ENCODE measurements around the gene POLE.

POLE gene

DNA sequence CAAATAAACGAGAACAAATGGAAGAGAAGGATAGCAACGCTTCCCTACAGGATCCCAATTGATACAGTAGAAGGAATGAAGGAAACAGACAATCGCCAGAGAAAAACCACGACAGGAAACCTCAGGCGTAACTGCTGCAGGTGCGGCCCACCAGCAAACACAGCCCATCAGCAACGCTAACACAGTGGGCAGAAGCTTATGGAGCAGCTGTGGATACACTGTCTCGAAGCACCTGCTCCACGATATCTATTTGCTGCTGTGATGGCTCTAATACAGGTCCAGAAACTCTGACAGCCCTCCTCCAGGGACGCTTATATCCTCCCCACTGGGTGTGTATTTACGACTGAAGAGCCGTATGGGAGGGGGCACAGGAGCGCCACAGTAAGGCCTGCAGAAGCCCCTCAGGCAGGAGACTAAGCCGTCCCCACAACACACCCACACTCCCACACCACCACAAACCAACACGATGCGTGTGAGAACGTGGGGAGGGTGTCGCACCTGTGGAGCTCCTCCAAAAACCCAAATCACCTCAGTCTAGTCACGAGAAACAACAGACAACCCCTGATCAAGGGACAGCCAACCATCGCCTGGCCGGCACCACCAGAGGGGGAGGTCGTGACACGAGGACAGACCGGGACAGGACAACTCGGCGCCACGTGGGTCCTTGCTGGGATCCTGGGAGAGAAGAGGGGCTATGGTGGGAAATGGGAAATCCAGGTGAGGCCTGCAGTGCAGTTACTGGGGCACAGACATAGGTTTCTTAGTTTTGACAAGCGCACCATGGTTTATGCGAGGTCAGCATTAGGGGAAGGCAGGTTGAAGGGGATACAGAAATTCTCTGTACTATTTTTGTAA is 24.0 kb downstream of the POLE start:
- H3F3A ChIP-seq (ENCODE audit: low read depth): no peaks in the 10 kb centered on the region
- H2AFZ ChIP-seq (ENCODE audit: low read length): no peak overlapping the region
- H3K9me3 ChIP-seq (ENCODE audit: insufficient read depth, low read depth, low read length): no peaks in the 10 kb centered on the region
- H3K9me2 ChIP-seq (replicated peaks; ENCODE audit: low read depth, low read length): no peaks in the 10 kb centered on the region
- no peaks in the 10 kb centered on the region for H3K27me3 ChIP-seq (ENCODE audit: insufficient read depth, low read length, poor library complexity, severe bottlenecking)
- no peaks in the 10 kb centered on the region for H4K20me1 ChIP-seq (ENCODE audit: insufficient read depth, low read length, poor library complexity, severe bottlenecking)
- H3K79me2 ChIP-seq (ENCODE audit: insufficient read depth, low read length): peaks cover 14% of the 10 kb centered on the region; the same call in 1 of the 2 replicates
- H3K9ac ChIP-seq (ENCODE audit: low read depth, low read length, poor library complexity, severe bottlenecking): peak overlapping the region; percentile 70
- H3K4me2 ChIP-seq (ENCODE audit: low read depth, low read length, poor library complexity, severe bottlenecking): peak overlapping the region; percentile 61
- peaks cover 58% of the 10 kb centered on the region for H3K4me1 ChIP-seq (ENCODE audit: insufficient read depth, low read length, poor library complexity, severe bottlenecking)
- peak overlapping the region; percentile 53 for H3K4me3 ChIP-seq (ENCODE audit: low read length, poor library complexity, severe bottlenecking)
- H3K36me3 ChIP-seq (ENCODE audit: insufficient read depth, low read length): peaks cover 98% of the 10 kb centered on the region
- TF ChIP-seq, protein P1, sequence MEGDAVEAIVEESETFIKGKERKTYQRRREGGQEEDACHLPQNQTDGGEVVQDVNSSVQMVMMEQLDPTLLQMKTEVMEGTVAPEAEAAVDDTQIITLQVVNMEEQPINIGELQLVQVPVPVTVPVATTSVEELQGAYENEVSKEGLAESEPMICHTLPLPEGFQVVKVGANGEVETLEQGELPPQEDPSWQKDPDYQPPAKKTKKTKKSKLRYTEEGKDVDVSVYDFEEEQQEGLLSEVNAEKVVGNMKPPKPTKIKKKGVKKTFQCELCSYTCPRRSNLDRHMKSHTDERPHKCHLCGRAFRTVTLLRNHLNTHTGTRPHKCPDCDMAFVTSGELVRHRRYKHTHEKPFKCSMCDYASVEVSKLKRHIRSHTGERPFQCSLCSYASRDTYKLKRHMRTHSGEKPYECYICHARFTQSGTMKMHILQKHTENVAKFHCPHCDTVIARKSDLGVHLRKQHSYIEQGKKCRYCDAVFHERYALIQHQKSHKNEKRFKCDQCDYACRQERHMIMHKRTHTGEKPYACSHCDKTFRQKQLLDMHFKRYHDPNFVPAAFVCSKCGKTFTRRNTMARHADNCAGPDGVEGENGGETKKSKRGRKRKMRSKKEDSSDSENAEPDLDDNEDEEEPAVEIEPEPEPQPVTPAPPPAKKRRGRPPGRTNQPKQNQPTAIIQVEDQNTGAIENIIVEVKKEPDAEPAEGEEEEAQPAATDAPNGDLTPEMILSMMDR (conservative IDR thresholded peaks at IDR 0.05; ENCODE audit: low read length): no peak
- no peak for TF ChIP-seq EZH2phosphoT487 (IDR thresholded peaks at IDR 0.05; ENCODE audit: borderline replicate concordance)

- Histone ChIP-seq H3K79me2 (ENCODE audit: insufficient read depth, low read length) (peaks cover 14% of the 10 kb centered on the region; the same call in 1 of the 2 replicates), H4K20me1 (ENCODE audit: insufficient read depth, low read length, poor library complexity, severe bottlenecking) (no peaks in the 10 kb centered on the region), H3K4me2 (ENCODE audit: low read depth, low read length, poor library complexity, severe bottlenecking) (peak overlapping the region; percentile 61), H3K9me3 (ENCODE audit: insufficient read depth, low read depth, low read length) (no peaks in the 10 kb centered on the region), H3K4me1 (ENCODE audit: insufficient read depth, low read length, poor library complexity, severe bottlenecking) (peaks cover 58% of the 10 kb centered on the region), H3F3A (ENCODE audit: low read depth) (no peaks in the 10 kb centered on the region), H3K27me3 (ENCODE audit: insufficient read depth, low read length, poor library complexity, severe bottlenecking) (no peaks in the 10 kb centered on the region), H3K9ac (ENCODE audit: low read depth, low read length, poor library complexity, severe bottlenecking) (peak overlapping the region; percentile 70), H3K36me3 (ENCODE audit: insufficient read depth, low read length) (peaks cover 98% of the 10 kb centered on the region), H3K9me2 (replicated peaks; ENCODE audit: low read depth, low read length) (no peaks in the 10 kb centered on the region), H2AFZ (ENCODE audit: low read length) (no peak overlapping the region), H3K4me3 (ENCODE audit: low read length, poor library complexity, severe bottlenecking) (no peak overlapping the region)
- TF ChIP-seq, protein P1 (conservative IDR thresholded peaks at IDR 0.05; ENCODE audit: low read length): no peak
- TF ChIP-seq EZH2phosphoT487 (IDR thresholded peaks at IDR 0.05; ENCODE audit: borderline replicate concordance): no peak
Measured at GRCh38 chr12:132661972-132662371, 25.2 kb downstream of the POLE start.

DNA sequence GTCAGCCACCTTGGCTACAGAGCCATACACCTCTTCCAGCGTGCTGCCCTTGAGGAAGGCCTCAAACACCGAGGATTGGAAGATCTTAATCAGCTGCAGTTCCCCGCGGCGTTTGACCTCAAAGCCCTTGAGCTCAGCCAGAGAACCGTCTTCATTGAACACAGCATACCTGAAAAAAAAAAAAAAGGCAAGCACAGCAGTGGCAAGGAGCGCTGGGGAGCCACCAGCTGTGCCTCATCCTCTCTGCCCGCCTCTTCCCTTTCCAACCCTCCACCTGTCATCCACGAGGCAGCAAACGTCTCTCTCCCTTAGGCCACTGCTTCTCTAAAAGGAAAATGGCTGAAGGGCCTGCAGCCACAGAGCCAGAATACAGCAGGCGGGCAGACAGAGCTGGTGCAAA is 26.1 kb downstream of the POLE start:
- no peak overlapping the region for H3K4me3 ChIP-seq (ENCODE audit: low read length, poor library complexity, severe bottlenecking)
- no peaks in the 10 kb centered on the region for H3K9me2 ChIP-seq (replicated peaks; ENCODE audit: low read depth, low read length)
- H2AFZ ChIP-seq (ENCODE audit: low read length): no peak overlapping the region
- no peaks in the 10 kb centered on the region for H3F3A ChIP-seq (ENCODE audit: low read depth)
- H4K20me1 ChIP-seq (ENCODE audit: insufficient read depth, low read length, poor library complexity, severe bottlenecking): no peaks in the 10 kb centered on the region
- no peaks in the 10 kb centered on the region for H3K9me3 ChIP-seq (ENCODE audit: insufficient read depth, low read depth, low read length)
- peaks cover 98% of the 10 kb centered on the region for H3K36me3 ChIP-seq (ENCODE audit: insufficient read depth, low read length)
- H3K4me2 ChIP-seq (ENCODE audit: low read depth, low read length, poor library complexity, severe bottlenecking): peak overlapping the region; percentile 61
- TF ChIP-seq EZH2phosphoT487 (IDR thresholded peaks at IDR 0.05; ENCODE audit: borderline replicate concordance): no peak
- TF ChIP-seq, protein P1 (conservative IDR thresholded peaks at IDR 0.05; ENCODE audit: low read length): no peak
- peak overlapping the region; percentile 70 for H3K9ac ChIP-seq (ENCODE audit: low read depth, low read length, poor library complexity, severe bottlenecking)
- peaks cover 58% of the 10 kb centered on the region for H3K4me1 ChIP-seq (ENCODE audit: insufficient read depth, low read length, poor library complexity, severe bottlenecking)
- H3K27me3 ChIP-seq (ENCODE audit: insufficient read depth, low read length, poor library complexity, severe bottlenecking): no peaks in the 10 kb centered on the region
- H3K79me2 ChIP-seq (ENCODE audit: insufficient read depth, low read length): peaks cover 14% of the 10 kb centered on the region; the same call in 1 of the 2 replicates
